Measurements from ENCODE around the gene TRIM45.

DNA sequence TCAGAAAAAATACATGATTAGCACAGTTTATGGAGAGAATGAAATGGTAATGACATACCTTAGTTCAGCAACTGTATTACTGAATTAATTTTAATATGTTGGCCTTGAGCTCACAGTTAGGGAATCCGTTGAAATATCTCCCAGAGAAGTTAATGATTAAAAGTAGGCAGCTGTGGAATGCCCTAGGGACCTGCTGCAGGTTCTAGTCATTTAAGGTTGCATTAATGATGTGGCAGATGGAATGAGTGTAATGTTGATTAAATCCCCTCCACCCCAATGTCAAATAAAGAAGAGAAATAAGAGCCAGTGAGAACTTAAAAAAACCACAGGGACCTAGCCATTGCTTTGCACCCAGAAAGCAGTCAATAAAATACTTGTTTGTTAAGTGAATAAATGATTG lies 40.3 kb upstream of the TRIM45 start:
- TF ChIP-seq, protein P1, sequence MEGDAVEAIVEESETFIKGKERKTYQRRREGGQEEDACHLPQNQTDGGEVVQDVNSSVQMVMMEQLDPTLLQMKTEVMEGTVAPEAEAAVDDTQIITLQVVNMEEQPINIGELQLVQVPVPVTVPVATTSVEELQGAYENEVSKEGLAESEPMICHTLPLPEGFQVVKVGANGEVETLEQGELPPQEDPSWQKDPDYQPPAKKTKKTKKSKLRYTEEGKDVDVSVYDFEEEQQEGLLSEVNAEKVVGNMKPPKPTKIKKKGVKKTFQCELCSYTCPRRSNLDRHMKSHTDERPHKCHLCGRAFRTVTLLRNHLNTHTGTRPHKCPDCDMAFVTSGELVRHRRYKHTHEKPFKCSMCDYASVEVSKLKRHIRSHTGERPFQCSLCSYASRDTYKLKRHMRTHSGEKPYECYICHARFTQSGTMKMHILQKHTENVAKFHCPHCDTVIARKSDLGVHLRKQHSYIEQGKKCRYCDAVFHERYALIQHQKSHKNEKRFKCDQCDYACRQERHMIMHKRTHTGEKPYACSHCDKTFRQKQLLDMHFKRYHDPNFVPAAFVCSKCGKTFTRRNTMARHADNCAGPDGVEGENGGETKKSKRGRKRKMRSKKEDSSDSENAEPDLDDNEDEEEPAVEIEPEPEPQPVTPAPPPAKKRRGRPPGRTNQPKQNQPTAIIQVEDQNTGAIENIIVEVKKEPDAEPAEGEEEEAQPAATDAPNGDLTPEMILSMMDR (IDR thresholded peaks at IDR 0.05) = no peak
- TF ChIP-seq POLR2A (IDR thresholded peaks at IDR 0.05) = no peak
